GM19438 (cell line): ENCODE measurements around the gene FAM229B.

Source experiments
- ATAC-seq: cut with Tn5 transposase; IDR thresholded peaks from one replicate; pipeline ENCODE4 v1.9.1; 2021; ENCODE audit warnings: low read depth; ENCODE audit not compliant: unreplicated experiment

FAM229B gene

DNA sequence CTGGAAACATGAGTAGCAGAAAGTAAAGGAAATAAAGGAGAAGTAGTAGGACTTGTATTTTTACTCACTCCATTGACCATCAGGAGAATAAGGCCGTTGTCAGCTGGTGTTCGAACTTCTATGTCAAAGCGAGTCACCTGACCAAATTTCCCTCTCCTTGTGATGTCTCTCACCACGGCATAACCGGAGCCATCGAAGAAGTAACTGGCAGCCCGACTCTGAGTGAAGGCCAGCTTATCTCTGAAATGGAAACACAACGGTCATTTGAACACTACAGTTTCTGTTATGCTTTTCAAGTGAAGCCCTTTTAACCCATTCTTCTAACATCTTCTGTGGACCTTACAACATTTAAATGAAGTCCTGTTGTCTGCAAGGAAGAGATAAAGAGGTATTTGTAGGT lies 51.7 kb downstream of the FAM229B start:
- no peak for ATAC-seq

DNA sequence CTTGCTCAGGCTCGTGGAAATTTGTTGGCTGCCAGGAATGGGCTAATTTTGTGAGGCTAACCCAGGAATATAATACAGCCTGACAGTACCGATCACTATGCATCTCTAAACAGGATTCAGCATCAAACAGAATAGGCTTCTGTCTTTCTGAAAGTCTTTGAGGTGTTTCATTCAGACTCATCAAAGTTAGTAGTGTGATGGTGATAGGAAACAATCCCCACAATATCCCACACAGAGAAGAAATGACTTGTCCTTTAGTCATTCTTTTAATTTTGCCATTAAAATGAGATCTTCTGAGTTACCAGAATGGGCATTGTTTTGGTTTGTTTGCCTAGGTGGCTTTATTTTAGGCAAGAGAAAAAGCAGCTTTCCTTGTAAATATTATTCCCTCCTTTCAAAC lies 54.3 kb downstream of the FAM229B start:
- ATAC-seq, result no peak

GRCh38 chr6:112144145-112144926 lies 56.9 kb downstream of the FAM229B start:
- ATAC-seq, result no peak

DNA sequence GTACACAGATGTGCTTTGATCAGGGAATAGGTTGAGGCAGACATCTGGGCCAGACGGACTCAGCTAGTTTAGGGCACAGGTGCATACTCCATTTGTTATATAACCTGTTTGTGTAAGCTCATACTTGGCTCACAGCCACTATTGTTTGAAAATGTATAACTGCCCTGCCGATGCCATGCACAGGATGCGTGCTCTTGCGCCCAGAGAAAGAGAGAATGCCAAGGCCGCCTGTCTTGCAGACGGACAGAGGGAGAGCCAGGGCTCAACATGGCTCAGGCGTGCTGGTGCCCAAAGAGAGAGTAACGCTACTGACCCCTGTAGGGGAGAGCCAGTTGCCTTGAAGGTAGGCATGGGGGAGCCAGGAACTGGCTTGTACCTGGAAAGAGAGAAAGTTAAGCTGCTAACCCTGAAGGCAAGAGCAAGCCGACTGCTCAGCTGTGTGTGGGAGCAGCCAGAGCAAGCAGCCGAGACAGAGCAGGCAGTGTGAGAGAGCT lies 57.7 kb downstream of the FAM229B start:
- ATAC-seq, result no peak

DNA sequence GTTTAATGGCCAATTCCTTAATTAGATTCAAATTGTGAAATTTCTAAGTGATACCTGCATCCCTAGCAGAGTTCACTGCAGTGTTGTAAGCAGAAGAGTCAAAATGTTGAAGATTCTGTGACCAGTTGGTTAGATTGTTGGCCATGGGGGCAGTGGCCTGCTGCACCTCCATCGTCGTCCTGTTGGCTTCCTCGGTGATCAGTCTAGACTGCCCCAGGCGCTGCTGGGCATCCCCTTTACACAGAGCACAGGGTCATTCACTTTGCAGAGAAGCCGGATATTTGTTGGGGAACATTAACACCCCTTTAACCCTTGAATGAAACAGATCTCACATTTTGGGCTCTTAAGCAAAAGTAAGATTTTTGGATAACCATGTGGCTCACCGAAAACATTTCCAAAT lies 60.7 kb downstream of the FAM229B start:
- ATAC-seq, result no peak

DNA sequence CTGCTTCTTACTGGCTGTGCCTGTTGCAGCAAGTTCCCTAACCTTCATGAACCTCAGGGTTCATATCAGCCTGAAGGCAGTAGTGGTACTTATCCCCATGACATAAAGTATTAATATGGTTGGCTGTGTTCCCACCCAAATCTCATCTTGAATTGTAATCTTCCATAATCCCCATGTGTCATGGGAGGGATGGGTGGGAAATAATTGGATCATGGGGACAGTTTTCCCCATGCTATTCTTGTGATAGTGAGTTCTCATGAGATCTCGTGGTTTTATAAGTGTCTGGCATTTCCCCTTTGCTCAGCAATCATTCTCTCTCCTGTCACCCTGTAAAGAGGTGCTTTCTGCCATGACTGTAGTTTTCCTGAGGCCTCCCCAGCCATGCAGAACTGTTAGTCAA lies 61.8 kb downstream of the FAM229B start:
- ATAC-seq, result no peak

DNA sequence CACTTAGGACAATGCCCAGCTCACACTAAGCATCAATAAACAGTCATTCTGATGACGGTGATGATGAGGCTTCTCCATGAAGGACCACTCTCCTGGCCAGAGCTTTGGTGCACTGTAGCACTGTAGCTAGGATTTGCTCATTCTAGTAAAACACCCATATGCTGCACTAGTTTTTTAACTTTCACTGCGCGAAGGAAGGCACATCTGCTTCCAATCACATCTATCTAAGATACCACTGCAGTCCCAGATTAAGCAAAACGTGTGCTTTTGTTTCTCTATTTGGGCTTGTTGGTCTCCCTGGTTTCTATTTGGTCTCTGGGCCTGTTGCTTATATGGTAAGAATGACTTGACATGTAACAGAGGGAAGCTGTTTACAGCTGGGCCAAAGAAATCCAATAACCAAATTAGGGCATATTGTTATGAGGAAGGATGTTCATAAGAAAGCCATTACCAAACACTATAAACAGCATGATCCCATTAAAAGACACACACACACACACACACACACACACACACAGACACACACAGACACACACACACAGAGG lies 62.4 kb downstream of the FAM229B start:
- no peak for ATAC-seq

DNA sequence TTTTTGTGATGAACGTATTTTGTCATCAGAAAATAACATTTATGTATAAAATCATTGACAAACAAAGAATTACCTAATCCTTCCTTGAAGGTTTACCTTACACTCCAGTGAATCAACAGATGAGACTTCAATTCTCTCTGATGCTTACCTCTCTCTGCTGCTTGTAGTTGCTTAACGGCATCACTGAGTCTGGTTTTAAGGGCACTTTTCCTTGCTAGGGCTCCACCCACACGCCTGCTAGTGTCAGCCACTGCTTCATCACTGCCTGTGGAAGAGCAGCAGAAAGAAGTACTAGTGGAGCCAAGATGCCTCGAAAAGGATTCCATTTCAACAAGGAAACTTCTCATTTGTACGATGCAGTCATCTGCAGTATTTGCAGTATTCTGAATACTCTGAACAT lies 63.0 kb downstream of the FAM229B start:
- no peak for ATAC-seq
